T follicular helper cell (primary cell): ENCODE data around the gene SHISA5.
A peak's percentile ranks its signal among the peaks of the same experiment; 100 is the strongest.
"Not testable (repeated sequence)": the region's sequence is repeated elsewhere in the genome, so short reads cannot be mapped to it uniquely, and the experiment has no call there.

Experiments
- DNase-seq: peaks from one replicate; pipeline ENCODE4 v3.0.0-alpha.2; 2020; ENCODE audit warnings: low read depth

SHISA5 gene

DNA sequence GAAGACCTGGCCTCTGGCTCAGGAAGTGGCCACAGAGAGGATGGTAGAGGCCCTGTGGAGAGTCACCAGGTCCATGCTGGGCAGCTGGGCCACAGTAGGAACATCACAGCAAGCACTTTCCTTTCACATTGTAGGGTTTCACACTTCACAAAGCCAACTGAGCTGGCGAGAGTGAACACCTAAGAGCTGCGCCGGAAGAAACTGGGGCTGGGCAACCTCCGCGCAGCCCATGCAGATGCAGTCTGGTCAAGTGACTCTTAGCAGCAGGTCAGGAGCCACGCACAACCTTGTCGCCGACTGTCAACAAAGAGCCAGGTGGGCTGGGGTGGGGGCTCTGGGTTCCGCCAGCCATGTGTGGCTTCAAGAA is 15.3 kb upstream of the SHISA5 start:
- no peak for DNase-seq

DNA sequence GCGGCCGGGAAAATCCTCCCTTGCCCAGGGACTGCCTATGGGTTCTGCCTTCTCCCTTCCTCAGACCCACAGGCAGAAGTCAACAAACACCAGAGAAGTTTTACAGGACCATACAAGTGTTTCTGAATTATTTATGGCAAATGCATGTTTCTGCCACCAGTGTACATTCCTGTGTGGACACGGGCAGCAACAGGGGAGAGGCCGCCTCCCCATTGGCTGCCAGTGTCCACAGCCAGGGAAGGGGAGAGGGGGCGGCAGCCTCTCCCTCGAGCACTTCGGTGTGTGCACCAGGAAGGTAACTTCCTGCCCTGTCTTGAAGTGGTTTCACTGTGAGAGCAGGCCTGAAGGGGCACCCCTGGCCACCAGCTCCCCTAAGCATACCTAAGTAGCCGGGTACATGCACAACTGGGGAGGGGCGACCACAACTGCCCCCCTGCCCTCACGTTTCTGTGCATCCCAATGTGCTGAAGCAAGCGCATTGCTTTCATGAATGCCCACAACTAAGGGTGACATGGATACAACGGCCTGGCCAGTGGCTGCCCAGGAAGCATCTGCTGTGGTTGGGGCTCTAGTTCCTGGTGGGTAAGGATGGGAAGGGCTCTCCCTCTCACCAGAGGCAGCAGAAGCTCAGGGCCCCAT is 14.8 kb upstream of the SHISA5 start:
- DNase-seq: no peak

GRCh38 chr3:48518069-48518468 is 14.1 kb upstream of the SHISA5 start:
- DNase-seq: no peak

- DNase-seq: no peak
Observed at GRCh38 chr3:48516571-48516970, 12.6 kb upstream of the SHISA5 start.

- no peak for DNase-seq
Observed at GRCh38 chr3:48514431-48515227, 10.7 kb upstream of the SHISA5 start.

GRCh38 chr3:48511551-48511950 is 7.6 kb upstream of the SHISA5 start:
- DNase-seq: no peak

- peak; percentile 64 for DNase-seq
Observed at GRCh38 chr3:48507256-48508061, 3.5 kb upstream of the SHISA5 start.

GRCh38 chr3:48505968-48506504 is 2.1 kb upstream of the SHISA5 start:
- no peak for DNase-seq

DNA sequence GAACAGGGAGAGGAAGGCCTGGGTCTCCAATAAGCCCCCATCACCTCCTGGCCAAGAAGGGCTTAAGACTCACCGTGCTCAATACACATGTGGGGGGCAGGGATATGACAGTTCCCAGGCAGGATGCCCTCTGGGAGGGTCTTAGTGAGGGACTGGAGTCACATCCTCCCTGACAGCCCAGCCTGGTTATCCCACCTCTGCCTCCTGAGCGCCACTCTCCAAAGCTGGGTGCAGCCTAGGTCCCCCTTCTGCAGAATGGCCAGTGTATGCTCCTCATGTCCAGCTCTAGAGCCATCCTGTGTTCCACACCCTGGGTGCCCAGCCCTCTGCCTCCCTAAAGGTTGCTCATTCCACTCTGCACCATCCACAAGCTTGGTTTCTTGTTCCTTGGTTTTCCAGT is 1.2 kb upstream of the SHISA5 start:
- DNase-seq: no peak

DNA sequence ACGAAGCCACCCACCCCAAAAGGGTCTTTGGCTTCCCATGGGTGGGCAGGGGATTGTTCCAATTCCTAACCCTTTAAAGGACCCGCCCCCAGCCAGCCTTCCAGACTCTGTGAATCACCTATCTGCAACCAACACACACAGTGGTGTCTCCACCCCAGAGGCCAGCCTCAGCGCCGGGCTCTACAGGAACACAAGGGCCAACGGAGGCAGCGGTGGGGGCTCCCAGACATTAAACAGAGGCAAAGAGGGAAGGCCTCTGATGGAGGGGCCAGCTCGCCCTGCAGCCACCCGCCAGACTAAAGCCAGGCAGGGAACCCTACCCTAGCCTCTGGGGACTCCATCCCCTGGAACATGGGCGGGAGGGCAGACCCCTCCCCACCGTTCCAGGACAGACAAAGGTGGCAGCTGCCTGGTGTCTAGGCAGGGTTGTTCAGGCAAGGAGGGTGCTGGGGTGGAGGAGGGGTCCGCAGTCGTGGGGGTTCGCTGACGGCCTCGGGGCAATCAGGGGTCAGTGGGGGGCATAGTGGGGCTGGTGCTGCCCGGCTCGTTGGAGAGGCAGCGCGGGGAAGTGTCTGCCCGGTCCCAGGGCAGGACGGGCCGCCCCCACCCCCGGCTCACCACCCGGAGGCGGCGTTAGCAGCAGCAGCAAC is 448 bp downstream of the SHISA5 start:
- DNase-seq: no peak

GRCh38 chr3:48502728-48503168 is 1.2 kb downstream of the SHISA5 start:
- DNase-seq: no peak

- DNase-seq: no peak
Observed at GRCh38 chr3:48502121-48502520, 1.9 kb downstream of the SHISA5 start.

DNA sequence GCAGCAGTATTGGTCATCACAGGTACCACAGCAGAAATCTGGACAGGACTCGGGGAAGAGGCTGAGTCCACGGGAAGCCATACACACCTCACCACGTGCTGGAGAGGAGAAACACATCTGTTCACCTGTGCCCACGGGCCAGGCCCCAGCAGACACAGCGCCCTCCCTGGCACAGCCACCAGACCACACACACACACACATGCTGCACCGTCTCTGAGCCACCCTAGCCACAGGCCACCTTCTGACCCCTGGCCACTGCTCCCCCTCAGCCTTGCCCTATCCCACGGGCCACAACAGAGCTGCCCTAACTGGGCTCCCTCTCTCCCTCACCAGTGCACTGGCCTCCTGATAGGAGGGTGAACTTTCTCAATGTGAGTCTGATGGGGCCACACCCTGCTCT is 2.8 kb downstream of the SHISA5 start:
- DNase-seq: no peak

GRCh38 chr3:48500656-48501055 is 3.3 kb downstream of the SHISA5 start:
- no peak for DNase-seq

DNA sequence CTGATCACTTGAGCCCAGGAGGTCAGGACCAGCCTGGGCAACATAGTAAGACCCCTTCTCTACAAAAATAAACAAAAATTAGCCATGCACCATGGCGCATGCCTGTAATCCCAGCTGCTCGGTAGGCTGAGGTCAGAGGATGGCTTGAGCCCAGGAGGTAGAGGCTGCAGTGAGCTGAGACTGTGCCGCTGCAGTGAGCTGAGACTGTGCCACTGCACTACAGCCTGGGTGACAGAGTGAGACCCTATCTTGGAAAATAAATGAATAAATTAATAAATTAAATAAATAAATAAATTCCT is 10.8 kb downstream of the SHISA5 start:
- DNase-seq: no peak

DNA sequence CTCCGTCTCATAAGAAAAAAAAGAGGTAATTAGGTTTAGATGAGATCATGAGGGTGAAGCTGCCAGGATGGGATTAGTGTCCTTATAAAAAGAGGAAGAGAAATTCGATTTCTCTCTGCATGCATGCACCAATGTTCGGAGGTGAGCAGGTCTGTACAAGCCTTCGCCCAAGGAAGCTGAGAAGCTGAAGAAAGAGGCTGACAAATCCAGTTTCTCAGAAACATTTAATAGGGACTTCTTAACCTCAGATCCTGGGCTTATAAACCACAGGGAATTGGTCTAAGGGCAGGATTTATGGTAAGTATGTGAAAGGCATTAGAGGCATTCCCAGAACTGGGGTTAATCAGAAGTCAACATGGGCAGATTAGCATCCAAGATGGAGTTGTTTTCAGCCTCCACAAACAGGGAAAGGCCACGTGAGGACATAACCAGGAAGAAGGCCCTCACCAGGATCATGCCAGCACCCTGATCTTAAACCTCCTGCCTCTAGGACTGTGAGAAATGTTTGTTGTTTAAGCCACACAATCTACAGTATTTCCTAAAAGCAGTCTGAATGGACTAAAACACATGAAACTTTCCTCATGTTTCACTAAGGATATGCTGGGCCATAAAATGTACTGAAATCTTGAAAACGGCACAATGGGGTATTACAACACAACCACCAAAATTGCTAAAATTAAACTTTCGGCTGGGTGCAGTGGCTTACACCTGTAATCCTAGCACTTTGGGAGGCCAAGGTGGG is 11.3 kb downstream of the SHISA5 start:
- DNase-seq: no peak

GRCh38 chr3:48486952-48487351 is 17.0 kb downstream of the SHISA5 start:
- DNase-seq: no peak

- DNase-seq: not testable (repeated sequence)
Observed at GRCh38 chr3:48482822-48483221, 21.2 kb downstream of the SHISA5 start.

DNA sequence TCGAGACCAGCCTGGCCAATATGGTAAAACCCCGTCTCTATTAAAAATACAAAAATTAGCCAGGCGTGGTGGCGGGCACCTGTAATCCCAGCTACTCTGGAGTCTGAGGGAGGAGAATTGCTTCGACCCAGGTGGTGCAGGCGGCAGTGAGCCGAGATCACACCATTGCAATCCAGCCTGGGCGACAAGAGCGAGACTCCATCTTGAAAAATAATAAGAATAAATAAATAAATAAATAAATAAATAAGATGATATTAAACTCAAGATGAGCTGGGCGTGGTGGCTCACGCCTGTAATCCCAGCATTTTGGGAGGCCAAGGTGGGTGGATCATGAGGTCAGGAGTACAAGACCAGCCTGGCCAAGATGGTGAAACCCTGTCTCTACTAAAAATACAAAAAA is 23.1 kb downstream of the SHISA5 start:
- DNase-seq: not testable (repeated sequence)

- peak; percentile 49 for DNase-seq
Observed at GRCh38 chr3:48478626-48479555, 25.1 kb downstream of the SHISA5 start.
